GM11168 (cell line): ENCODE measurements around the gene NR6A1.
"Not testable (repeated sequence)": the region's sequence is repeated elsewhere in the genome, so short reads cannot be mapped to it uniquely, and the experiment has no call there.

Experiments used
- in situ Hi-C: fragments of 300-500 bp; cut with MboI; formaldehyde crosslinking; loops from one replicate; pipeline ENCODE4 v1.12.0; 2022; ENCODE audit warnings: low sequenced_read_pairs; ENCODE audit not compliant: unreplicated experiment

The NR6A1 gene

DNA sequence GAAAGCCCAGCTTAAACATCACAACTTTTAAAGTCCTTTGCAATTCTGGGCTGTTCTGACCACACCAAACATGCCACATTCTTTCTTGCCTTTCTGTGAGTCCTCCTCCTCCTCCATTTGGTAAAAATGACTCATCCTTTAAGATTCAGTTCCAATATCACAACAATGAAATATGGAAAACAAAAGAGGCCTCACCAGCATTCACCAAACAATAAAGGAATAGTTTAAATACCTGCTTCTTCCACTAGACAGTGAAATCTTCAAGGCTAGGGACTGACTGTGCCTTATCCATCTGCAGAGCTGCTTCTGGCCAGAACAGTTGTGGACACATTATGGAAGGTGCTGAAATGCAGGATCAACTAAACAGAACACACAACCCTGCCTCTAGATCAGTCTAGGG lies 36.0 kb downstream of the NR6A1 start:
- in situ Hi-C loops = no loop called here

DNA sequence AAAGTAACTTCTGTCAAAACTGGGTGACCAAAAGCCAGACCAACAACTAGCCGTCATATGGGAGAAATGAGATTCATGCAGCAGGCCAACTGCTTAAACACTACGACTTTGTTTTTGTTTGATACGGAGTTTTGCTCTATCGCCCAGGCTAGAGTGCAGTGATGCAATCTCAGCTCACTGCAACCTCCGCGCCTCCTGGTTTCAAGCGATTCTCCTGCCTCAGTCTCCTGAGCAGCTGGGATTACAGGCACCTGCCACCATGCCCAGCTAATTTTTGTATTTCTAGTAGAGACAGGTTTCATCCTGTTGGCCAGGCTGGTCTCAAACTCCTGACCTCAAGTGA lies 36.4 kb downstream of the NR6A1 start:
- in situ Hi-C loops = not testable (repeated sequence)

DNA sequence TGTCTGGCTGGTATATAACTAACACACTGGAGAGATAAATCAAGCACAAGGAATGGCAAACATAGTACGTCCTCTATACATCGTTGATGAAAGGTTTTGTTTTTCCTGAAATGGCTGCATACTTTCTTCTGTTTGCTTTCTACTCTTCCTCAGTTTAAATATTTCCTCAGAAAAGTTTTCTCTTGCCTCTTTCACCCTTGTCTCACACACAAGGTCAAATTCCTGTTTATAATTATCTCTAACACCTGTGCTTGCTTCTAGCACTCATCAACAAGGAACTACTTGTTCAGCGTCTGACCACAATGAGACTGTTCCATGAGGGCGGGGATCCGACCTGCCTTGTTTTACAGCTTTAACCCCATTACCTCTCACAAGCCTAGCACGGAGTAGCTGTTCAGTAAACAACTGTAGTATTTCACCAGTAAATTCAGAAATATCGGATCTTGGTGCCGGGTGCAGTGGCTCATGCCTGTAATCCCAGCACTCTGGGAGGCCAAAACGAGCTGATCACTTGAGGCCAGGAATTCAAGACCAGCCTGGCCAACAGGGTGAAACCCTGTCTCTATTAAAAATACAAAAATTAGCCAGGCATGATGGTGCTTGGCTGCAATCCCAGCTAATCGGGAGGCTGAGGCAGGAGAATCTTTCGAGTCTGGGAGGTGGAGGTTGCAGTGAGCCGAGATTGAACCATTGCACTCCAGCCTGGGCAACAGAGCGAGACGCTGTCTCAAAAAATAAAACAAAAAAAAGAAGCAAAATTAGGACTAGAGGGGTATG lies 37.0 kb downstream of the NR6A1 start:
- in situ Hi-C loops = no loop called here

DNA sequence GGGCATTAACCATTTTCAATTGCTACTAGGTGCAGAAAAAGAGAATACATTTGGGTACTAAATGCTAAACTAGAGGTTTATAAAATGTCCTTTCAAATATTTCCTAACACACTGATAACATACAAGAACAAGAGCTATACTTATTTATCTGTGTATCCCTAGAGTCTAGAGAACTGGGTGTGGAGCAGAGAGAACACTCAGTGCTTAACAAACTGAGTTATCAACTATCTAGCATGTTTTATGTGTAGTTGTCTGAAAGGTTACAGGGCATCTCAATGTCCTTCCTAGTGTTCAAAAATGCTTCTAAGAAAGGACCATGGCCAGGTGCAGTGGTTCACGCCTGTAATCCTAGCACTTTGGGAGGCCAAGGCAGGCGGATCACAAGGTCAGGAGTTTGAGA lies 40.3 kb downstream of the NR6A1 start:
- in situ Hi-C loops = no loop called here

DNA sequence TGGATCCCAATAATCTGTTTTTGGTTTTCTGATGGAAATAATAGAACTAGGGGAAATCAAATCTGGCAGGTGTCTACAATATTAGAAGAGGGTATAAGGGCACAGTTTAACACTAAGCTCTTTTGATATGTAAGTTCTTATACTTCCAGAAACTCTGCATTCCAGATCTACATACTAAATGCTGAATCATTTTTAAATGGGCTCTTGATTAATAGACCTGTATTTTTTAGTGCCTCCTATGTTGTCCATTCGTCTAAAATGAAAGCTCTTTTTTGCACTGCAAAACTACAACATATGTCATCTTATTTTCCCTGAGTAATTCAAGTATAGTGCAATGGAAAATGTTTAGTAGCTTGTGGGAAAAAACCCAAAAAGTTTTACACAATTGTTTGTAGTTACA lies 44.2 kb downstream of the NR6A1 start:
- in situ Hi-C loops = no loop called here

DNA sequence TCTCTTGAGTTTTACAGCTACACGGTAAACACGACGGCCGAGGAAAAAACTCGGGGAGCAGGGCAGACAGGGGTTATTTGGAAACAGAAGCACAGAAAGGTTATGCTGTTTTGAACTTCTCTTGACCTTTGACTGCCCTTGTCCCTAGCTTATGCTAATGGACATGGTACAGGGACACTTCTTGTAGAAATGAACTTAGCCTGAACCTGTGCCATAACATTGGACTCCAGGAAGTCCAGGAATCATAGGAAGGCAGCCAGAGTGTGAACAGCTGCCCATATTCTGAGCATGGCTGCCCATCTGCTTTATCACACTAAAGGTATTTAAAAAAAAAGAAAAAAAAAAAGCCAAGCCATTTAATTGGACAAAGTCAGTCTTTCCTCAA lies 46.1 kb downstream of the NR6A1 start:
- in situ Hi-C loops = no loop called here

DNA sequence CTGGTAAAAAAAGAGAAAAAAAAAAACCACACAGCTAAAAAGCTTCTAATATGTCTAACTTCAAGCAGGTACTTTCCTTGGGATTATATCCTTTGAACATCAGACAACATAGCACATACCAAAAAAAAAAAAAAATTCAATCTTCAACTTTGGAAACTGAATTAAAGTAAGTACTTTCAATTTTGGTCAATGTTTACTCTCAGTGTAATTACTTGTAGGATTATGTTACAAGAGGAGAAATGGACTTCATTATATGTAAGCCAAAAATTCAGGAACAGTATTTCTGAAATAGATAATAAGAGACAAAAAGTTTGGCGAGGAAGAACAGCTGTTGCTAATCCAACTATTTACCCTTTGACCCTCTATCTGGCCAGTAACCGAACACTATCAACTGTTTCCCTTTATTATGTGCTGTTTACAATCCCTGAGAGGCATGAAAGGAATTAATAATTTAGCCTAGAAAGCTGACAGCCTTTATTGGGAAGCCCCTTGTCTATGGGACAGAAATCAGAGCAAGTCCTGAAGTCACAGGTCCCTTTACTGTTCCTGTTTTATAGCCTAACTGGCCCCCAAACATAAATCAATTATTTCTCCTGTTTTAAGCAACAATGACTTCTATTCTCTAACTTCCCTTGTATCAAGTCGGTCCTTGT lies 46.6 kb downstream of the NR6A1 start:
- in situ Hi-C loops = no loop called here

DNA sequence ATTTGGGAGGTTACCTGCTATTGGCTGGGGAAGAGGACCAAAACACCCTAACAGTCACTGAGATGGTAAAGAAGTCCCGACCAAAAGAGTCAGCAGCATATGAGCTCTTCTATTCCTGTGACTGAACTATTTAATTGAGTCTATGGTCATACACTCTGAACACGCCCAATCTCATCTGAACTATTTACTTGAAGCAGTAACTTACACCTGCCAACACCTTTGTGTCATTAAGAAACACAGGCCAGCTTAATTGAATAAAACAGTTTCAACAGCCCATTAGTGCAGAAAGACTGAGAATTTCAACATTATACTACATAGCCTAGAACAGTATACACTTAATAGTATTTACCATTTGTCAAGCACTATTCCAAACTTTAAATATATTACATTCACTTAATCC lies 47.8 kb downstream of the NR6A1 start:
- in situ Hi-C loops = no loop called here

DNA sequence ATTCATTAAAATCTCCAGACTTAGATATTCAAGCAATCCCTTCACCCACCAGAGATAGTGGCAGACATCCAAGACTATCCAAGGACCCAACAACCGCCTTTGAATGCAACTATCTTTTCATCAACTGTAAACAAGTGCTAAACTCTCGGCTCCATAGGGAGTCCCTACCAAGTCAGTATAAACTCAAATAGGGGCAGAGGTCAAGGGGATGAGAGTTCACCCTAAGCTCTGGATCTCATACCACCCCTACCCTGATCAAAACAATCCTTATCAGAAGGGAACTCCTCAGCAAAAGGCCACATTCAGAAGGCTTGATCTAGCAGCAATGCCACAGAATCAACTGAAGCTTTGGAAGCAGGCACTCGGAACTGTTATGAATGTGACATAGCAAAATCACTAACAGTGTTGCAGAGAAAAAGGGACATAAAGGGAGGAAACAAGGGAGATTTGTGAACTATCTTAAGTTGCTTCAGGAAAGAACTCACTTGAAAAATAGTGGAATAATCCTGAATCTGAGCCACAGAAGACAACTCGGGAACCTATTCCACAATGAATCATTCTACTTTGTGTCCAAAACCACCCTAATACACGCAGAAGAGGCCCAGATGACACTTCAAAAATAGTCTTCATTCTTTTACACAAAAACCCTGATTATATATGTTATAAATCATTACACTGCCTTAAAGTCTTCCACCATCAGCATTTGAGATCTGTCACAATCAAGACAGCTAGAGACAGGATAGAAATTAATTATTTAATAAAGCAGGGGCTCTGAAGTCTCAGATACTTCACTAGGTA lies 49.8 kb downstream of the NR6A1 start:
- in situ Hi-C loops = no loop called here

DNA sequence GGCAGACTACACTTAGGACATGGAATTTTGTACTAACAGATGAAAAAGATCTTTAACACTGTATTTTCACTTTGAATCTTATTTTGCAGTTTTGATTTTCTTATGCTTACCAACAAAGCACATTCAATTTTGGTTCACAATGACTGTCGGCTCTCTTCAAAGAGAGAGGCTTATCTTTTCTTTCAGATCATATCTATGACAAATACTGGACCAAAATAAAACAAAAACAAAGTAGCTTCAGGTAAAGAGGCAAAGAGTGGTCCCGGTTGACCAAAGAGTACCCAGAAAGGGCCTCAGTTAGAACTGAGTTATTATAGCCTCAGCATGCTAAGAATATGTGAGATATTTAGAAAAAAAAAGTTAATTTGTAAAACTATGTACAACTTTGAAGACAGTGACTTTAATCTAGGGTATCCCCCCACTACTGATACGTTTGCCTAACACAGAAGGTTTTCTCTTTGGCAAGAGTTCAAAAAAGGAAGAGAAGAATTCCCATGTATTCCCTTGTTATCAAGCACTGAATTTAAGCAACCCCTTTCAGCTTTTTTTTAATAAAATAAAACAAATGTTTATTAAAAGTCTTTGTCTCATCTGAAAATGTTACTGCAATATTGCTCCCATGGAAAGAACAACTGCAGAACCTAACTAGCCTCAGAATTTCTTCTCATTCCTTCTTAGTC lies 50.5 kb downstream of the NR6A1 start:
- in situ Hi-C loops = no loop called here

DNA sequence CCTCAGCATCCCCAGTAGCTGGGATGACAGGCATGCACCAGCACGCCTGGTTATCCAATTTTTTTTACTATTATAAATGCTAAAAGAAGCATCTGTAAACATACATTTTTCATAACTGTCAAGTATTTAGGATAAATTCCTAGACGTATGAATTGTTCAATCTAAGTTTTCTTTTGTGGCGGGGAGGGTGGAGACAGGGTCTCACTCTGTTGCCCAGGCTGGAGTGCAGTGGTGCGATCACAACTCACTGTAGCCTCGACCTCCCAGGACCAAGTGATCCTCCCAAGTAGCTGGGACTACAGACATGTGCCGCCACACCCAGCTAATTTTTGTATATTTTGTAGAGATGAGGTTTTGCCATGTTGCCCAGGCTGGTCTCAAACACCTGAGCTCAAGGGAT lies 52.2 kb downstream of the NR6A1 start:
- in situ Hi-C loops = no loop called here

DNA sequence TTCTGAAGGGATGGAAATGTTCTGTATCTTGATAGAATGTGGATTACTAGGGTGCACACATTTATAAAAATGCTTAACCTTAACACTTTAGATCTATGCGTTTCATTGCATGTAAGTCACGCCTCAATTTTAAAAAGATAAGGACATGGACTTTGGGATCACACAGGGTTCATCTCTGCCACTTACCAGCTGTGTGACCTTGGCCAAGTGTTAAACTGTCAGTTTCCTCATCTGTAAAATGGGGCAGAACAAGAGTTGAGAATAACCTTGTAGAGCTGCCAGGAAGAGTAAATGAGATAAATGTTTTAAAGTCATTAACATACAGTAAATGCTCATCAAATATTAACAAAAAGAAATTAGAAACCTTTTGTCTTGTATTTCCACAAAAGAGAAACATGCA lies 53.5 kb downstream of the NR6A1 start:
- in situ Hi-C loops = no loop called here

DNA sequence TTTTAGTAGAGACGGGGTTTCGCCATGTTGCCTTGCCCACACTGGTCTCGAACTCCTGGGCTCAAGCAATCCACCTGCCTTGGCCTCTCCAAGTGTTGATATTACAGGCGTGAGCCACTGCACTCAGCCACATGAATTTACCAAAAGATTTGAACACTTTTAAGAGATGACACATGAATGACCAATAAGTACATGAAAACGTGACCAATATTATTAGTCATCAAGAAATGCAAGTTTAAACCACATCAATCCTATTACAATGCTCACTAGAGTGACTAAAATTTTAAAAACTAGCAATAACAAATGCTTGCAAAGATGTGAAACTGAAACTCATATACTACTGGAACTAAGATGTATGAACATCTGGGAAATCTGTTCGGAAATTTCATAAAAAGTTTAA lies 54.3 kb downstream of the NR6A1 start:
- in situ Hi-C loops = no loop called here

DNA sequence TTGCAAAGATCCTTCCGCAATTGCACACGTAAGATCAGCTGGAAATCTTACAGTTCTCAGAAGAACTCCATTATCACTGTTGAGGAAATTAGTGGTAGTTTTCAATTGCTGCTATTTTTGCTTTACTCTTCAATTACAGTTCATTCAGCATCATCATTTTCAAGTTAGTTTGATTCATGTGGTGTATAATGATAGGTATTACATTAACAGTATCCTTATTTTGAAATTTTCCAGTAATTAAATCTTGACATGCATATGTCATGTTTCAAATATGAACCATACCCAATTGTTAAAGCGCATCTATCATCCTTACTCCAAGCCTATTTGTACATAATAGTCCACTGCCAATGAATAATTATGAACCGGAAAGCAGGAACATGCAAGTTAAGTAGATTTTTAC lies 60.3 kb downstream of the NR6A1 start:
- in situ Hi-C loops = no loop called here

DNA sequence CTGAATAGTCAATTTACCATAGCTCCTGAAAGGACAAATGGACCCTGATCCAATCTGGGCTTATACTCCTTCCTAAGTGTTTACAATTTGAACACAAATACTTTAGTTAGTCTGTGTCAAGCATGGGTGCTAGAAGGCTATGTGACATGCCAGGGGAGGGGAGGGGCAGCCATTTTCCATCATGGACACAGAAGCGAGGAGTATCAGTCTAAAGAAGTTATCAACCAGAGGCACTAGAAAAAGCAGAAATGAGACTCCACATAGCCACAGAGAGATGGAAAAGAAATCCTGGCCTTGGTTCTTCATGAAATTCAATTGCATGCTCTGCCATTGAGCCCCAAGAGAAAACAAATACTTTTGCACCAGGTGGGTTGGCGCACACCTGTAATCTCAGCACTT lies 61.8 kb downstream of the NR6A1 start:
- in situ Hi-C loops = loop anchor here (5.0 kb wide), 1 partner anchor 92 kb away; no protein-coding TSS in a partner anchor

DNA sequence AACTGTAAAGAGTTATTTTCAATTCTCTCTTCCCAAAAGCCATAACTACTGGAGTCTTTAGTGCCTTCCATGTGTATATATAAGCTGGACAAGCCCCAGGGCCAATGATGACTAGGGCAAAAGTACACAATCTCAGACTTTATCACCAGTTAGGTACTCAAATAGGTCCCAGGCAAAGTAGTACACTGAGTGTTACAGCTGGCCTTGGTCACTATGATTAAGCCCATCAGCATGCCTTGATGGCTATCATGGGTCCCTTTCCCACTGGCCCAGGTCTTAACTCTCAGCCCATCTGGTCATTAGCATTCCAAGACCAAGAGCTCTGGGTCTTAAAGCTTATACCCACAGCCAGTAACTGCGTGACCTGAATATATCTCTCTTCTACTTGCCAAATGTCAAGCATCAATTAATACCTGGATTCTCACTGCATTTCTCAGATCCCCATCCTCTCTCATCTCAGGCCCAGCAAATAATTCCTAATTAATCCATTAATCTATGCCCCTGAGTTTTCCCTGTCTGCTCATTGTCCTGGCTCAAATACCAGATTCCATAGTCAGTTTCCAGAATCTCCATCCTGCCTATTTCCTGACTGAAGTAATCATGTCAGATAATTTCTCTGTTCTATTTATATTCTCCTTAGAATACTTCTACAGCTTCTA lies 62.3 kb downstream of the NR6A1 start:
- in situ Hi-C loops = loop anchor here (5.0 kb wide), 1 partner anchor 91 kb away; no protein-coding TSS in a partner anchor

DNA sequence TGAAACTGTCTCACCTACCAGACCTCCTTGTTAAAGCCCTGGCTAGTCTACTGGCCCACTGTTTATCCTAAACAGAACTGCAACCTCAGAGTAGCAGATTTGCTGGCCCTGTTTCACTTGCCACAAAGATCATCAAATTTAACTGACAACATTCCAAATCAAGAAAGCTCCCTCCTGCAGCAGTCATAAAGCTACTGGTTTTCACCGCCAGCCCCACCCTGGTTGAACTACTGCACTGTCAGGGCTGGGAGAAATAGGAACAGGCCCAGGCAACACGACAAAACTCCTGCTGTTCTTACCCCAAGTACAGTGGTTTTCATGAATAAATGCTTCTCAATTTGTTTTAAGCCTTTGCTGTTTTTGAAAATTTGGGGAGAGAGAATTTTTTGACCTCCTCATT lies 63.0 kb downstream of the NR6A1 start:
- in situ Hi-C loops = loop anchor here (5.0 kb wide), 1 partner anchor 91 kb away; no protein-coding TSS in a partner anchor

DNA sequence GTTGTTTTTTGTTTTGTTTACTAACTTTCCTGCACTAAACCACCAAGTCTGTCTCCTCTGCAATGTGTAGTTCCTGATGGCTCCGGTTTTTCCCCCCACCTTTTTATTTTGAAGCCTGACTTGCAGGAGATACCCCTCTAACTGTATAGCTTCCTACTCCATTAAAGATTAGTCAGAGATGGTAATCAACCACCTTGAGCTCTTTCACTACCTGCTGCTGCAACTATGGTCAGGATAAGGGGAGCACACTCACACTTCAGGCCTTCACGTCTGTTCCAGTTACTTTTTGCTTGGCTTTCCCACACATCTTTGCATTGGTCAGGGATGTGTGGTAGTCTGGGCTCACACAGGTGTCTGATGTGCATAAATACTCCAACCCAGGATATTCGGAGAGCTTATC lies 63.4 kb downstream of the NR6A1 start:
- in situ Hi-C loops = loop anchor here (5.0 kb wide), 1 partner anchor 90 kb away; no protein-coding TSS in a partner anchor

DNA sequence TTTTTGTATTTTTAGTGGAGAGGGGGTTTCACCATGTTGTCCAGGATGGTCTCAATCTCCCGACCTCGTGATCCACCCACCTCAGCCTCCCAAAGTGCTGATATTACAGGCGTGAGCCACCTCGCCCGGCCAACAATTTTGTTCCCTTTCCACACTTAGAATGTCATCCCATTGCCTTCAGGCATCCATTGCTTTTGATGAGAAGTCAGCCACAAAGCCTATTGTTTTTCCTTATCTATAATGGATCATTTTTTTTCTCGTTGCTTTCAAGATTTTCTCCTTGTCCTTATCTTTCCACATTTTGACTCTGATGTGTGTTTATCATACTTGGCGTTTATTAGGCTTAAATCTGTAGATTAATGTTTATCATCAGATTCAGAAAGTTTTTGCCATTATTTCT lies 64.4 kb downstream of the NR6A1 start:
- in situ Hi-C loops = loop anchor here (5.0 kb wide), 1 partner anchor 89 kb away; no protein-coding TSS in a partner anchor

DNA sequence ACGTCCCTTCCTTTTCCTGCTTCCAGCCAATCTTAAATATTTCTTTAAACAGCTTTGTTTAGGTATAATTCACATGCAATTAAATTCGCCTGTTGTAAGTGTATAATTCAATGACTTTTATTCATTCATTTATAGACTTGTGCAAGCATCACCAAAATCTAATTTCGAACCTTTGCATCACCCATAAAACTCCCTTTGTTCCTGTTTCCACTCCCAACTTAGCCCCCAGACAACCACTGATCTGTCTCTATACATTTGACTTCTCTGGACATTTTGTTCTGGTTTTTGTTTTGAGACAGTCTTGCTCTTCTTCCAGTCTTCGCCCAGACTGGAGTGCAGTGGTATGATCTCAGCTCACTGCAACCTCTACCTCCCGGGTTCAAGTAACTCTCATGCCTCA lies 71.5 kb downstream of the NR6A1 start:
- in situ Hi-C loops = no loop called here
